Measurements from ENCODE around the gene POMP.

Gene POMP

GRCh38 chr13:28658796-28659620, at the start of gene POMP:
Gene POMP, plus strand, starts transcription at chr13:28659130. Its CDS starts 55 bp downstream, at chr13:28659185.
- peak; percentile 95 for DNase-seq (ENCODE audit: low read depth)
- no peak for TF ChIP-seq CTCF (IDR thresholded peaks at IDR 0.05; ENCODE audit: insufficient read depth, low read depth, low read length, missing control alignments)
- H3K4me3 ChIP-seq (ENCODE audit: low read depth, low read length): peak within 1 kb of the TSS; percentile 91

- no peak for TF ChIP-seq CTCF (IDR thresholded peaks at IDR 0.05; ENCODE audit: insufficient read depth, low read depth, low read length, missing control alignments)
- H3K4me3 ChIP-seq (ENCODE audit: low read depth, low read length): no peak overlapping the region
- no peak for DNase-seq (ENCODE audit: low read depth)
Observed at GRCh38 chr13:28609381-28609780, 49.5 kb upstream of the POMP start.

- DNase-seq (ENCODE audit: low read depth): no peak
- no peak overlapping the region for H3K4me3 ChIP-seq (ENCODE audit: low read depth, low read length)
- no peak for TF ChIP-seq CTCF (IDR thresholded peaks at IDR 0.05; ENCODE audit: insufficient read depth, low read depth, low read length, missing control alignments)
Observed at GRCh38 chr13:28609926-28610325, 49.0 kb upstream of the POMP start.

DNA sequence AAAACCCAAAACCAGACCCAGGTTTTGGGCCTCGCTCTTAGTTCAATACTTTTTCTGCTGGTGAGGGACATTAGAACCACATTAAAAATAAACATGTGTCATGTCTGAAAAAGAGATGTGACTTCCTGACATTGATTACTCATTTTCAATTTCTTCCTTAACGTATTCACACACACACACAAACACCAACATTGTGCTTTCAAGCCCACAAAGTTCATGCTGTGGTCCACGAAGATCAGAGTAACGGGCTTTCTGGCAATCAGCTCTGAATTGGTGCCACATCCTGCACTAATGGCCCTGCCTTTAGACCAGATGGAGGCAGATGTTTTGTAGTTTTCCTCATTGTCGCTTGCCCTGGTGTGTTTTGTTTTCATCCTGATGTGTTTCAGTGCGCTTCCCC, 47.9 kb upstream of the POMP start:
- peak; percentile 6 for DNase-seq (ENCODE audit: low read depth)
- H3K4me3 ChIP-seq (ENCODE audit: low read depth, low read length): no peak overlapping the region
- no peak for TF ChIP-seq CTCF (IDR thresholded peaks at IDR 0.05; ENCODE audit: insufficient read depth, low read depth, low read length, missing control alignments)

- DNase-seq (ENCODE audit: low read depth): no peak
- TF ChIP-seq CTCF (IDR thresholded peaks at IDR 0.05; ENCODE audit: insufficient read depth, low read depth, low read length, missing control alignments): no peak
- H3K4me3 ChIP-seq (ENCODE audit: low read depth, low read length): no peak overlapping the region
Observed at GRCh38 chr13:28611654-28612131, 47.2 kb upstream of the POMP start.

DNA sequence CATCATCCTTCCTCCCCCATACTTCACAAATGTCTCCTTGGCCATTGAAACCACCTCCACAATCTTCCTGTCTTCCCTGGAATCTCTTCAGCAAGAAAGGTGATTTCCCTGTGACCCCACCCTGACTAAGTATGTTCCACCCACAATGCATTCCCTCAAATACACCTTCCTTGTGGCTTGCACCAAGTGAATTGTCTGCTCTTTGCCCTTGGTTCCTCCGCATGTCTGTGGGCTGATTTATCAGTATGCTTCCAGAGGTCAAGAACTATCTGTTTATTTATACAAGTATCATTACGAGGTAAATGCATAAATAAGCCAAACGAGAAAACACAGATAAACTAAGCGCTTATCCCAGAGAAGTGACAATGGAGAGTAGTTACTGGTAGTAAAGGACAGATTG, 45.4 kb upstream of the POMP start:
- DNase-seq (ENCODE audit: low read depth): no peak
- no peak overlapping the region for H3K4me3 ChIP-seq (ENCODE audit: low read depth, low read length)
- no peak for TF ChIP-seq CTCF (IDR thresholded peaks at IDR 0.05; ENCODE audit: insufficient read depth, low read depth, low read length, missing control alignments)
